ENCODE measurements around the gene CBX5. TPM values are rescaled to one million over a fixed set of nuclear protein-coding genes. Genes with fewer than 3 reads are reported as not detected.

CBX5 gene
- total and polyA plus RNA-seq, 7 donors = 3.0 to 30.7 (median 18.6) TPM

DNA sequence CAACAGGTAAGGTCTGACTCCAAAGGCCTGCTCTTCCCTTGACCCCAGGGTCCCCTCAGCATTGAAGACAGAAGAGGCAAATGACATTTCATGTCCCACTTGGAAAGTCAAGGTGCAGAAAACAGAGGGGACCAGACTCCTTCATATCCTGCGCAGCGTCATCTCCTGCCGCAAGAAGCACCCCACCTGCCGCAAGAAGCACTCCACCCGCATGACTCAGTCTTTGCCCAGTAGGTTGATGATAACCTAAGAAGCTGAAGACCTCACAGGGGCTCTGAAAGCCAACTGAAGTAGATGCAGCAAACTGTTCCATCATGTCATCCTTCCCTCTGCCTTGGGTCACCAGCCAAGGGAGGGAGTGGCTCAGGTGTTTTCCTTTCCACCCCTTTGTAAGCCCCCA, 79.5 kb downstream of the CBX5 start:
- DNase-seq = no peak
- intact Hi-C loops (cut with DNase I) = no loop called here
- no peaks in the 10 kb centered on the region for H3K4me1 ChIP-seq
- TF ChIP-seq, protein P1, sequence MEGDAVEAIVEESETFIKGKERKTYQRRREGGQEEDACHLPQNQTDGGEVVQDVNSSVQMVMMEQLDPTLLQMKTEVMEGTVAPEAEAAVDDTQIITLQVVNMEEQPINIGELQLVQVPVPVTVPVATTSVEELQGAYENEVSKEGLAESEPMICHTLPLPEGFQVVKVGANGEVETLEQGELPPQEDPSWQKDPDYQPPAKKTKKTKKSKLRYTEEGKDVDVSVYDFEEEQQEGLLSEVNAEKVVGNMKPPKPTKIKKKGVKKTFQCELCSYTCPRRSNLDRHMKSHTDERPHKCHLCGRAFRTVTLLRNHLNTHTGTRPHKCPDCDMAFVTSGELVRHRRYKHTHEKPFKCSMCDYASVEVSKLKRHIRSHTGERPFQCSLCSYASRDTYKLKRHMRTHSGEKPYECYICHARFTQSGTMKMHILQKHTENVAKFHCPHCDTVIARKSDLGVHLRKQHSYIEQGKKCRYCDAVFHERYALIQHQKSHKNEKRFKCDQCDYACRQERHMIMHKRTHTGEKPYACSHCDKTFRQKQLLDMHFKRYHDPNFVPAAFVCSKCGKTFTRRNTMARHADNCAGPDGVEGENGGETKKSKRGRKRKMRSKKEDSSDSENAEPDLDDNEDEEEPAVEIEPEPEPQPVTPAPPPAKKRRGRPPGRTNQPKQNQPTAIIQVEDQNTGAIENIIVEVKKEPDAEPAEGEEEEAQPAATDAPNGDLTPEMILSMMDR (IDR thresholded peaks at IDR 0.05) = no peak
- TF ChIP-seq EP300 (IDR thresholded peaks at IDR 0.05) (no peak), POLR2A (IDR thresholded peaks at IDR 0.05) (no peak), POLR2AphosphoS5 (IDR thresholded peaks at IDR 0.05) (no peak)
- H3K27me3 ChIP-seq = peaks cover 0 to 90% (median 53%) of the 10 kb centered on the region in 3 donors
- H3K27ac ChIP-seq = no peak overlapping the region
- no peaks in the 10 kb centered on the region for H3K36me3 ChIP-seq
- WGBS, 2 donors = 67 to 94% methylated on average over 5 of the region's 5 CpGs
- H3K9me3 ChIP-seq = no peaks in the 10 kb centered on the region
- H3K4me3 ChIP-seq = no peak overlapping the region

DNA sequence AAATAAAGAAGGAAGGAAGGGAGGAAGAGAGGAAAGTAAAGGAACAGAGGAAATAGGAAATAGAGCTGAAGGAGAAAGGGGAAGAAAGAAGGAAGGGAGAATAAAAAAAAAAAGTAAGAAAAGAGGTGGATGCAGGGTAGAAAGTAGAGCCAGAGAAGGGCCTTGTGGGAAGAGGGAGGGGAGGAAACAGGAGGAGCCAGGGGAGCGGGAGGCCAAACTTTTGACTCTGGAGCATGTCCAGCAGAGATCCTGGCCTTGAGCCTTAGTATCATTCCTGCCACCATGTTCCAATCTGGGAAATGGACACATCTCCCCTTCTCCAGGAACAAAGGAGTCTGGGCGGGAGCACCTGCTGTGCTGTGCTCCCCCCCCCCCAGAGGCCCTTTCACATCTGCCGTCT, 80.0 kb downstream of the CBX5 start:
- Histone ChIP-seq H3K4me3 (no peak overlapping the region), H3K9me3 (no peaks in the 10 kb centered on the region), H3K27ac (no peak overlapping the region), H3K27me3 (peaks cover 0 to 90% (median 58%) of the 10 kb centered on the region in 3 donors), H3K4me1 (no peaks in the 10 kb centered on the region), H3K36me3 (no peaks in the 10 kb centered on the region)
- no peak for DNase-seq
- WGBS, 2 donors = 30 to 61% methylated on average over 3 of the region's 3 CpGs
- TF ChIP-seq, protein P1 (IDR thresholded peaks at IDR 0.05) = no peak
- TF ChIP-seq EP300 (IDR thresholded peaks at IDR 0.05) (no peak), POLR2A (IDR thresholded peaks at IDR 0.05) (no peak), POLR2AphosphoS5 (IDR thresholded peaks at IDR 0.05) (no peak)
- intact Hi-C loops (cut with DNase I) = no loop called here

DNA sequence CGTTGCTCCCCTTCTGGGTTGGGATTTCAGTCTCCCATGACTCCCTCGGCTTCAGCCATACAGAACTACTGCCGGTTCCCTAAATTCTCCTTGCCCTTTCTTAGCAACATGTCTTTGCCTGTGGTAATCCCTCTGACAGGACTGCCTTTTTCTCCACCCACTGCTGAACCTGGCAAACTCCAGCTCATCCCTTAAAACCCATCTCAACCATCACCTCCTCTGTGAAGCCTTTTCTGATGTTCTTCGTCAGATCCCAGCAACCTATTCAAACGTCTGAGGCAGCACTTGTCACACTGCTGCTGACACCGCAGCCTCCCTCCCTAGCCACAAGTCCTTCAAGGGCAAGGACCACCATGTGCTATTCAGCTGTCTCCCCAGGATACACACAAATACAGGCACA, 80.9 kb downstream of the CBX5 start:
- H3K27me3 ChIP-seq = peaks cover 0 to 90% (median 66%) of the 10 kb centered on the region in 3 donors
- no peak overlapping the region for H3K27ac ChIP-seq
- no peak overlapping the region for H3K4me3 ChIP-seq
- no peaks in the 10 kb centered on the region for H3K4me1 ChIP-seq
- no peaks in the 10 kb centered on the region for H3K36me3 ChIP-seq
- no peaks in the 10 kb centered on the region for H3K9me3 ChIP-seq
- intact Hi-C loops (cut with DNase I) = no loop called here
- DNase-seq = no peak
- 75 to 76% methylated on average over 6 of the region's 6 CpGs for WGBS, 2 donors
- TF ChIP-seq POLR2AphosphoS5 (IDR thresholded peaks at IDR 0.05) = no peak
- TF ChIP-seq, protein P1 (IDR thresholded peaks at IDR 0.05) = no peak
- TF ChIP-seq EP300 (IDR thresholded peaks at IDR 0.05) = no peak
- TF ChIP-seq POLR2A (IDR thresholded peaks at IDR 0.05) = no peak

DNA sequence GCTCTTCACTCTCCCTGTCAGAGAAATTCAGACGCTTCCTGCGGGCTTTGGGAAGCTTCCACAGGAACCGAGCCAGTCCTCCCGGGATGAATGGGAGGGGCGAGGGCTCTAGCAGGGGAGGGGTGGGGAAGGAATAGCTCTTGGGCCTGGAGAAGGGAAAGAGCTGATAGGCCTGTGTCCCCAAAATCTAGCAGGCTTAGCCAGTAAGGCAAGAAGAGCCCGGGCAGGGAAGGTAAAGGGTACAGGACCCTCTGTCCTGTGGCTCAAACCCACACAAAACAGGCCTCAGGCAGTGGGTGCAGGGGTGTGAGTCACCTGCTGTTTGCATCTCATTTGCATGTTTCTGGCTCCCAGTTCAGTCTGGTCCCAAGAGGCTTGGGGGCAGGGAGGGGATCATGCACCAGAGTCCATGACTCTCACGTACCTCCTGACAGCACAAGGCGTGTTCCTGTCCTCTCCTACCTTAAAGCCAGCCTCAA, 82.5 kb downstream of the CBX5 start:
- H3K9me3 ChIP-seq = no peaks in the 10 kb centered on the region
- intact Hi-C loops (cut with DNase I) = no loop called here
- 23 to 51% methylated on average over 8 of the region's 8 CpGs for WGBS, 2 donors
- H3K4me1 ChIP-seq = no peaks in the 10 kb centered on the region
- no peaks in the 10 kb centered on the region for H3K36me3 ChIP-seq
- TF ChIP-seq POLR2A (IDR thresholded peaks at IDR 0.05) = no peak
- DNase-seq = no peak
- H3K27ac ChIP-seq = no peak overlapping the region
- no peak overlapping the region for H3K4me3 ChIP-seq
- peaks cover 0 to 96% (median 80%) of the 10 kb centered on the region in 3 donors for H3K27me3 ChIP-seq

DNA sequence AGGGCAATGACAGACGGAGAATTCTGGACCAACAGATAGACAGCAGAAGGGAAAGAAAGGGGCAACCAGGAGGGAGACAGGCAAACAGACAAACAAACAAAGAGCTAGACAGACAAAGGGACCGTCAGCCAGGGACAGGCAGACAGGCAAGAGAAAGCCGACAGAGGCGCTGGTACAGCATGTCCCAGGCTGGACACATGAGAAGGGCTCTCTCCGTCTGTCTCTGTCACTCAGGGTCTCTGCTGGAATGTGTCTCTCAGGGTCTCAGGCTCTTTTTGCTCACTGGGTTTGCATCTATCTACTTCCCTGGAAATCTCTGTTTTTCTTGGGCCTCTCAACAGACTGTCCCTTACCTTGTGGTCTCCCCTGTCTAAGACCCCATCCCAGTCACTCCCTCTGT, 82.9 kb downstream of the CBX5 start:
- H3K27me3 ChIP-seq = peaks cover 0 to 99% (median 79%) of the 10 kb centered on the region in 3 donors
- no peak overlapping the region for H3K4me3 ChIP-seq
- H3K9me3 ChIP-seq = no peaks in the 10 kb centered on the region
- no peak overlapping the region for H3K27ac ChIP-seq
- intact Hi-C loops (cut with DNase I) = no loop called here
- WGBS, 2 donors = 33 to 58% methylated on average over 5 of the region's 5 CpGs
- no peaks in the 10 kb centered on the region for H3K36me3 ChIP-seq
- TF ChIP-seq EP300 (IDR thresholded peaks at IDR 0.05) (no peak), POLR2AphosphoS5 (IDR thresholded peaks at IDR 0.05) (no peak), POLR2A (IDR thresholded peaks at IDR 0.05) (no peak)
- TF ChIP-seq, protein P1 (IDR thresholded peaks at IDR 0.05) = no peak
- no peak for DNase-seq
- no peaks in the 10 kb centered on the region for H3K4me1 ChIP-seq

All from sigmoid colon (tissue), 7 donors.